ENCODE measurements around the gene DPP6. TPM values are rescaled to one million over a fixed set of nuclear protein-coding genes. Genes with fewer than 3 reads are reported as not detected.

The DPP6 gene
- total RNA-seq, 1 donor from 2014 or later = not detected

DNA sequence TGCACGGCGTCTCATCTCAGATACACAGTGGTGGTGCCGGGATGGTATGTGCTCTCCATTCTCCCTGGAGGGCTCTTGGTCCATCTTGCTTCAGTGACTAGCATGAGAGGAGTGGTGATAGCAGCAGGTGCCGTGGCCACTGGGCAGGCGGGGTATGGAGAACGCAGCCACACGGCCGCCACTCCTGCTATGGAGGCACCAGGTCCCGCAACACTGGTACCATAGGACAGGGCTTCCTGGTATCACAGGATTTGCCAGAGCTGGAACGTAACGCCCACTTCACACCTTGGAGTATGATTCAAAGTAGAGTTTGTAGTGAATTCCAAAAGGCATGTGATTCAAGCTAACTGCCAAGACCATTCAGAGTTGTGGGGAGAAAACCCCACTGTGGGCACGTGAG lies 284.1 kb downstream of the DPP6 start:
- DNase-seq (ENCODE audit: low spot score) = no peak

DNA sequence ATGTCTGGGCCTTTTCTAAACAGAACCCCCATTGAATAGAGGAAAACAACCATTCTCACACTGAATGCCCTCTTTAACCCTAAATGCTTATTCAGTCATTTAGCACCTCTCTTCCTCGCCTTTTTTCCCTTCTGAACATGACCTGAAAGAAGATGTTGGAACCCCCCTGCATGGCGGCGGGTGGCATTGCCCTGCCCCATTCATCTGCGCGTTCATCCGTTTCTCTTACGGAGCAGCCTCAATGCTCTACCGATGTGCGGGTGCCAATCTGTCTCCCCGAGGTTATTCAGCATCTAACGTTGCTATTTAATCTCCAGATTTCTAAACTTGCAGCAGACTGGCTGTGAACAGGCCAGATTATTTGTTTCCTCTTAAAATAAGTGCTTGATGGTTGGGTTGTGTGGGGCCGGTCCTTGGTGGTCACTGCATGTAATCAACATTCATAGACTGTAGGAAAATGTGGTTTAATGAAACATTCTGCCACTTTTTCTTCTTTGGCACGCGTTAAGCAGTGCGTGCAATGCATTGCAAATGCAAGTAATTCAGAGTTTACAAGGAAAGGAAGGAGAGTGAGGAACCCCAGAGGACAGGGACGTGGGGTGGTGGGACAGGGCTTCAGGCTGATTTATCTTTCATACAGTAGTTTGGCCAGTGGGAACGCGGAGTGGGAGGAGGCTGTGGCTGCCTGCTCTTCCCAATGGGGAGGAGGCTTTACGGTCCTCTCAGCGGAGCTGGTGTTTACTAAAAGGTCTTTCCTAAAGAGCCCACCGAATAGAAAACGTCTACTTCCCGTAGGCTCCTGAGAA lies 286.7 kb downstream of the DPP6 start:
- no peak for DNase-seq (ENCODE audit: low spot score)

DNA sequence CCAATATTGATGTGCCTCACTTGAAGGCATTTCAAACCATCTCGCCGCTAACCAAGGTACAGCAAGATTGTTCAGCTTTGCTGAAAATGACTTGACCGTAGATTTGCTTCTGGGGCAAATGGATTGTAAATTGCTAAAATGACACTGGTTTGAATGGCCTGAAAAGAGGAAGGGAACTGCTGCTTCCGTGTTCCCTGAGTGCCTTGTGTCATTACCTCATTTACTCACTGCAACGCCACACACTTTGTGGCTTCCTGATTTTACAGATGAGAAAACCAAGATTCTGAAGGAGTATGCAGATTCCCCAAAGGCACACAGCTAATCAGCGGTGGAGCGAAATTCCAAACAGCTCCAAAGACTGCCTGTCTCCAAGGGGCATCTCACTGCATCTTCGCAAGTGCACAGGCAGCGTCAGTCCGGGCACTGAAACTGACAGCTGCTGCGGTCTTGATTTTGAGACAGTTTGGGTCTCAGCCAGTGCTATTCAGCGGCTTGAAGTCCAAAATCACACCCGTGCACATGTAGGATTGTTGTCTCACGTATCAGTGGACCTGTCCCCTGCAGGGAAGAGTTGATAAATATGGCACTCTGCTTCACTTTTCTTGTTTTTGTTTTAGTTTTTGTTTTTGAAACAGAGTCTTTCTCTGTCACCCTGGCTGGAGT lies 290.9 kb downstream of the DPP6 start:
- DNase-seq (ENCODE audit: low spot score) = no peak

GRCh38 chr7:154343778-154344412 lies 291.7 kb downstream of the DPP6 start:
- DNase-seq (ENCODE audit: low spot score) = no peak

GRCh38 chr7:154345093-154345492 lies 292.9 kb downstream of the DPP6 start:
- no peak for DNase-seq (ENCODE audit: low spot score)

- no peak for DNase-seq (ENCODE audit: low spot score)
Observed at GRCh38 chr7:154347700-154348266, 295.6 kb downstream of the DPP6 start.

GRCh38 chr7:154350892-154351291 lies 298.7 kb downstream of the DPP6 start:
- DNase-seq (ENCODE audit: low spot score) = no peak

- no peak for DNase-seq (ENCODE audit: low spot score)
Observed at GRCh38 chr7:154353355-154353767, 301.2 kb downstream of the DPP6 start.

GRCh38 chr7:154364170-154364569 lies 312.0 kb downstream of the DPP6 start:
- no peak for DNase-seq (ENCODE audit: low spot score)

- DNase-seq (ENCODE audit: low spot score) = no peak
Observed at GRCh38 chr7:154371424-154371823, 319.2 kb downstream of the DPP6 start.

- DNase-seq (ENCODE audit: low spot score) = no peak
Observed at GRCh38 chr7:154372011-154372601, 319.9 kb downstream of the DPP6 start.

GRCh38 chr7:154373956-154374355 lies 321.8 kb downstream of the DPP6 start:
- no peak for DNase-seq (ENCODE audit: low spot score)

GRCh38 chr7:154375956-154376355 lies 323.8 kb downstream of the DPP6 start:
- no peak for DNase-seq (ENCODE audit: low spot score)

DNA sequence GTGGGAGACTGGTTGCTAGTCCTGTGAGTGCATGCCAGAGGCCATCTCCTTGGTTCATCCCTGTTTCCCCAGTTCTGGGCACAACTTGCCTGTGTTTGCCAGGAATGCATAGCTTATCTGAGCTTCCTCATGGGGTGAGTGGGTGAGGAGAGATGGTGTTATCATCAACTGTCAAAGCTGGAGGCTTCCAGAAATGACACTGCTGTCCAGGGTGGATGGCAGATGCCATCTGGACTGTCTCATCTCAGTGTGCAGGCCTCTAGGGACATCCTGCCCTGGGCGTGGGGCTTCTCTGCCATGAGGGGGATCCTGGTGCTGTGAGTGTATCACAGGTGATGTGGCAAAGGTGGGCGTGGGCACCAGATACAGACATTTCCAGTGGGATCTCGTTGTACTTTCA lies 328.6 kb downstream of the DPP6 start:
- no peak for DNase-seq (ENCODE audit: low spot score)

GRCh38 chr7:154383045-154383444 lies 330.8 kb downstream of the DPP6 start:
- DNase-seq (ENCODE audit: low spot score) = no peak

DNA sequence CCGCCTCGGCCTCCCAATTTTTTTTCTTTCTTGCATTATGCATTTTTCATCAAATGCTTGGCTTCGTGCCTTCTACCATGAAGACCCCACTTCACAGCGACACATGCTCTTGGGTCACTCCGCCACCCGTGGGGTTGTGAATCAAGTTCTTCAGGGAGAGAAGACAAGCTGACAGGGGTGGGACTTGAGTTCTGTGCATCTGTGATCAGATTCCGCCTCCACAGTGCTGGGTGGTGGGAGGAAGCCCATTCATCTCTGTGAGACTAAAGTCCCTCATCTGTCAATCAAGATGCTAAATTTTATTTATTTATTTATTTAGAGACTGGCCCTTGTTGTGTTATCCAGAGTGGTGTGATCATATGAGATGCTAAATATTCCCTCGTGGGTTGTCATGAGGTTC lies 333.0 kb downstream of the DPP6 start:
- DNase-seq (ENCODE audit: low spot score) = no peak

DNA sequence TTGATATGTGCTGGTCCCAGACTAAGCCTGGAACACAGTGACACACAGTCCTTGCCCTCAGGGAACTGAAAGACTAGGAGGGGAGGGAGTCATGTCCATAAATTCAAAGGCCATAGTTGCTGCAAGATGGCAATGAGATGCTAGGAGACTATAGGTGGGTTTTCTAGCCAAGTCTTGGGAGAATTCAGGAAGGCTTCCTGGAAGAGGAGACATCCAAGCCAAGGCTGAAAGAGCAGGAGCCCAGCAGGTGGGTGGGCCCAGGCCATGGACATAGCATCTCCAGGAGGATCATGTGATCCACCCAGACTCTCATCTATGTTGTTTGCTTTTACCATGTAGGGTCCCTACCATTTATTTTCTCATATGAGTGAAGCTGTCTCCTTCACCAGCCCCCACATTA lies 335.1 kb downstream of the DPP6 start:
- no peak for DNase-seq (ENCODE audit: low spot score)

DNA sequence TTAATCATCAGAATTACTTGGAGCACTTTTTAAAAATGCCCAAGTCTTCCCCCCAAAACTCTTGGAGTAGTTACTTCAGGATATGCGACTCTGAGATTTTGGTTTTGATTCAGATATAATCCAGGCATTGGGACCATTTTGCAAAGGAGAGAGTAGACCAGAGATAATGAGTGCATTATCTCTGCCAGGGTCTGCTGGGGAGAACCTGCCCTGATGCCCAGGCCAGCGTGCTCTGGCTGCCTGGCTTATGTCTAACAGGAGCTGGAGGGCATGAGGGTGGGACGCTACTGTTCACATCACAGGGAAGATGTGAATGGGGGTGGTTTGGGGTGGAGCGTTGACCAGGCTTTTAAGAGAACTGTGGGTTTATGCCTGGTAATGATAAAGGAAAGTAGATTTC lies 336.2 kb downstream of the DPP6 start:
- no peak for DNase-seq (ENCODE audit: low spot score)

GRCh38 chr7:154388999-154389398 lies 336.8 kb downstream of the DPP6 start:
- no peak for DNase-seq (ENCODE audit: low spot score)

- no peak for DNase-seq (ENCODE audit: low spot score)
Observed at GRCh38 chr7:154390961-154391360, 338.8 kb downstream of the DPP6 start.

GRCh38 chr7:154394804-154395203 lies 342.6 kb downstream of the DPP6 start:
- DNase-seq (ENCODE audit: low spot score) = no peak

DNA sequence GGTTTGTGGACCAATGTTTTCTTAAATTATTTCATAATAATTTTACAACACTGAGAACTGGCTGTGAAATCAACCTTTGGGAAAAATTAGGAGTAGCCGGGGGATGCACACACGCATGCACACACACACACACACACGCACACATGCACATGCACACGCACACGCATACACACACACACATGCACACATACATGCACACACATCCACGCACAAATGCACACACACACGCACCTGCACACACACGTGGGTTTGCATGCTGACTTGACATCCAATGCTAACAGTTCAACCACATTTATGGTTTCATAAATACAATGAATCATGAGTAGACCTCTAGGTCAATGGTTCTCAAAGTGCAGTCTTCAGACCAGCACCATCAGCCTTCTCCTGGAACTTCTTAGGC lies 354.1 kb downstream of the DPP6 start:
- DNase-seq (ENCODE audit: low spot score) = no peak

All from ureter (tissue), 1 donor.